Right lobe of liver (tissue), 4 donors: ENCODE results near the gene IRX2.

ENCODE experiments used
- CTCF ChIP-seq, 4 donors: fragments of 200-600 bp in 3 of 4; fragments of 450-650 bp in 1 of 4; IDR thresholded peaks; one replicate each; pipeline versions ENCODE4 v1.5.1 to v1.8.0; 2016 to 2022; ENCODE audit warnings: antibody characterized with exemption in 4 of 4, mild to moderate bottlenecking in 2 of 4
- POLR2A ChIP-seq: fragments of 450-650 bp; IDR thresholded peaks from one replicate; pipeline ENCODE4 v1.6.1; 2017; ENCODE audit warnings: antibody characterized with exemption, mild to moderate bottlenecking
- donor health status: DM: no; HTN: no; CAD: no.
- donor health status: DM: no; HTN: no; CAD: no.
- donor health status: DM: no; HTN: yes; CAD: no.

- TF ChIP-seq CTCF (IDR thresholded peaks at IDR 0.05): no peak
- no peak for TF ChIP-seq POLR2A
Measured at GRCh38 chr5:2724831-2725230, 26.6 kb downstream of the IRX2 start.
